T-cell (primary cell): Measurements from ENCODE around the gene MYCL. TPM values are rescaled to one million over a fixed set of nuclear protein-coding genes. Genes with fewer than 3 reads are reported as not detected.

Experiments
- ATAC-seq, 4 experiments: fragments of 200-7000 bp in 3 of 4; fragments of 150-1000 bp in 1 of 4; cut with Tn5 transposase; replicated peaks in 1 of 4; 1 replicate in 3 of 4; 2 replicates in 1 of 4; pipeline ENCODE4 v1.10.0; 2021; ENCODE audit warnings: moderate library complexity in 3 of 4, mild to moderate bottlenecking in 2 of 4, moderate number of reproducible peaks in 1 of 4
- CTCF ChIA-PET, 2 donors: fragments of 300-600 bp; sonication (Branson Sonifier 250); formaldehyde crosslinking; loops; one replicate each; lab custom pipeline; 2022; ENCODE audit warnings: antibody characterized with exemption in 2 of 2; lab: Charles Lee
- POLR2A ChIA-PET, 2 donors: fragments of 300-600 bp; sonication (Branson Sonifier 250); formaldehyde crosslinking; loops; one replicate each; lab custom pipeline; 2022; ENCODE audit warnings: antibody characterized with exemption in 2 of 2; lab: Charles Lee
- DNase-seq, 35 experiments: peaks; one replicate each; pipeline versions ENCODE4 v3.0.0 to v3.0.0-alpha.2; 2013 to 2023
- H3K27ac ChIP-seq: one replicate; pipeline ENCODE4 v1.5.1; 2013; ENCODE audit warnings: low read length
- H3K27me3 ChIP-seq, 2 experiments: replicated peaks in 1 of 2; 1 replicate in 1 of 2; 2 replicates in 1 of 2; pipeline versions ENCODE4 v1.6.1 to v1.7.0; 2013; ENCODE audit warnings: low read length in 1 of 2, mixed read lengths in 1 of 2; ENCODE audit not compliant: control insufficient read depth in 2 of 2, insufficient read depth in 2 of 2; ENCODE audit errors: extremely low read depth in 1 of 2
- H3K36me3 ChIP-seq, 2 donors: 1 replicate in 1 of 2; 2 replicates in 1 of 2; pipeline versions ENCODE4 v1.6.1 to v1.7.0; 2013; ENCODE audit warnings: low read length in 1 of 2; ENCODE audit not compliant: control insufficient read depth in 2 of 2, insufficient read depth in 1 of 2; ENCODE audit errors: extremely low read depth in 1 of 2
- H3K4me1 ChIP-seq, 2 experiments: 1 replicate in 1 of 2; 2 replicates in 1 of 2; pipeline versions ENCODE4 v1.6.1 to v1.7.0; 2013; ENCODE audit warnings: low read length in 2 of 2, mixed read lengths in 1 of 2; ENCODE audit not compliant: insufficient read depth in 2 of 2, control insufficient read depth in 1 of 2; ENCODE audit errors: extremely low read depth in 1 of 2
- H3K4me3 ChIP-seq, 2 donors: 1 replicate in 1 of 2; 2 replicates in 1 of 2; pipeline versions ENCODE4 v1.5.1 to v1.7.0; 2013; ENCODE audit warnings: mild to moderate bottlenecking in 2 of 2, low read length in 1 of 2, moderate library complexity in 1 of 2; ENCODE audit not compliant: control insufficient read depth in 1 of 2; ENCODE audit errors: extremely low read depth in 1 of 2
- H3K9me3 ChIP-seq: 2 replicates; pipeline ENCODE4 v1.7.0; 2013
- H3K27ac Mint-ChIP-seq, 2 donors: one replicate each; pipeline ENCODE4 v1.8.0; 2020 to 2021; ENCODE audit warnings: mild to moderate bottlenecking in 2 of 2, mixed read lengths in 2 of 2
- H3K27me3 Mint-ChIP-seq, 2 donors: one replicate each; pipeline ENCODE4 v1.8.0; 2021 to 2022; ENCODE audit warnings: mixed read lengths in 2 of 2
- H3K36me3 Mint-ChIP-seq: one replicate; pipeline ENCODE4 v1.8.0; 2021; ENCODE audit warnings: mixed read lengths
- H3K4me1 Mint-ChIP-seq, 3 donors: one replicate each; pipeline ENCODE4 v1.8.0; 2020 to 2022; ENCODE audit warnings: mixed read lengths in 3 of 3, mild to moderate bottlenecking in 1 of 3
- H3K4me3 Mint-ChIP-seq, 3 donors: one replicate each; pipeline ENCODE4 v1.8.0; 2020 to 2022; ENCODE audit warnings: mild to moderate bottlenecking in 3 of 3, mixed read lengths in 3 of 3, moderate library complexity in 3 of 3
- H3K9me3 Mint-ChIP-seq, 3 donors: one replicate each; pipeline ENCODE4 v1.8.0; 2020 to 2022; ENCODE audit warnings: mixed read lengths in 3 of 3
- WGBS: methylation state at CpG from one replicate; pipeline ENCODE4 v1.1.5; 2013; ENCODE audit warnings: missing lambda C conversion rate; ENCODE audit not compliant: insufficient coverage; 5-methylcytosine and 5-hydroxymethylcytosine counted together
- total RNA-seq, 35 experiments: library from RNA in 6 of 35; stranded (reverse) in 6 of 35; fragments of 120-200 nt in 1 of 35; gene quantifications; one replicate each; pipeline versions ENCODE4 v1.2.1 to v1.2.4 and lab custom pipeline; 2013 to 2026

The MYCL gene
- total RNA-seq, 5 donors from 2014 or later (not counting 1 experiment from before 2014, with no cell fraction given) = 0.13 to 0.38 (median 0.22) TPM

- CTCF ChIA-PET = interaction anchor here in 1 of 2 donors (0.7 kb wide), 1 partner anchor 142 kb away, joined by 3 read pairs; no protein-coding TSS in a partner anchor
- H3K27me3 Mint-ChIP-seq = peaks cover 0 to 6% of the 10 kb centered on the region in 2 donors
- H3K4me1 ChIP-seq = peaks cover 10 to 15% of the 10 kb centered on the region in 2 experiments
Measured at GRCh38 chr1:39885516-39885915, 16.2 kb downstream of the MYCL start.

GRCh38 chr1:39882152-39882551 is 19.6 kb downstream of the MYCL start:
- ChIA-PET CTCF (interaction anchor here (0.6 to 1.1 kb wide), 3 partner anchors 37 to 453 kb away, joined by 3 to 4 read pairs (median 4); no protein-coding TSS in a partner anchor), POLR2A (no interaction called here)
- no CpG with 5 or more reads among the region's 2 CpGs for WGBS
- H3K4me3 Mint-ChIP-seq = peak overlapping the region; percentile 94 to 95 (median 95)
- Histone ChIP-seq H3K27me3 (peaks cover 0 to 8% of the 10 kb centered on the region in 2 experiments), H3K4me1 (peaks cover 10 to 15% of the 10 kb centered on the region in 2 experiments), H3K9me3 (no peaks in the 10 kb centered on the region), H3K4me3 (peak overlapping the region in 1 of 2 donors; percentile 94), H3K36me3 (peaks cover 0 to 8% of the 10 kb centered on the region in 2 donors), H3K27ac (no peak overlapping the region)
- no peak overlapping the region for H3K27ac Mint-ChIP-seq
- H3K27me3 Mint-ChIP-seq = peaks cover 0 to 2% of the 10 kb centered on the region in 2 donors
- H3K4me1 Mint-ChIP-seq = peaks cover 47 to 49% (median 48%) of the 10 kb centered on the region in 3 donors
- DNase-seq (no peak), ATAC-seq (no peak)
- no peaks in the 10 kb centered on the region for H3K9me3 Mint-ChIP-seq
- H3K36me3 Mint-ChIP-seq = peaks cover 11% of the 10 kb centered on the region

More at GRCh38 chr1:39885516-39885915, 16.2 kb downstream of the MYCL start:
- H3K4me3 ChIP-seq = no peak overlapping the region
- no peaks in the 10 kb centered on the region for H3K36me3 ChIP-seq
- Mint-ChIP-seq H3K36me3 (peaks cover 3% of the 10 kb centered on the region), H3K27ac (no peak overlapping the region), H3K4me1 (peaks cover 22 to 24% (median 22%) of the 10 kb centered on the region in 3 donors), H3K9me3 (no peaks in the 10 kb centered on the region), H3K4me3 (no peak overlapping the region)
- WGBS = no CpG with 5 or more reads among the region's 5 CpGs
- H3K27me3 ChIP-seq = peaks cover 0 to 8% of the 10 kb centered on the region in 2 experiments
- DNase-seq (no peak), ATAC-seq (no peak)
- H3K27ac ChIP-seq = no peak overlapping the region
- POLR2A ChIA-PET = interaction anchor here in 1 of 2 donors (0.6 kb wide), 1 partner anchor 145 kb away, joined by 3 read pairs; no protein-coding TSS in a partner anchor
- no peaks in the 10 kb centered on the region for H3K9me3 ChIP-seq

- Mint-ChIP-seq H3K27me3 (no peaks in the 10 kb centered on the region), H3K9me3 (no peaks in the 10 kb centered on the region), H3K4me3 (no peak overlapping the region), H3K27ac (peak overlapping the region in 1 of 2 donors; percentile 11), H3K36me3 (peaks cover 23% of the 10 kb centered on the region), H3K4me1 (peaks cover 60 to 65% (median 61%) of the 10 kb centered on the region in 3 donors)
- DNase-seq (no peak), ATAC-seq (no peak)
- Histone ChIP-seq H3K36me3 (peaks cover 0 to 12% of the 10 kb centered on the region in 2 donors), H3K4me3 (no peak overlapping the region), H3K27me3 (no peaks in the 10 kb centered on the region), H3K9me3 (no peaks in the 10 kb centered on the region), H3K27ac (no peak overlapping the region), H3K4me1 (peaks cover 10 to 15% of the 10 kb centered on the region in 2 experiments)
- no CpG with 5 or more reads among the region's 2 CpGs for WGBS
- ChIA-PET POLR2A (no interaction called here), CTCF (no interaction called here)
Measured at GRCh38 chr1:39877980-39878956, 23.4 kb downstream of the MYCL start.

GRCh38 chr1:39877231-39877778 is 24.4 kb downstream of the MYCL start:
- Mint-ChIP-seq H3K9me3 (no peaks in the 10 kb centered on the region), H3K4me1 (peaks cover 57 to 66% (median 60%) of the 10 kb centered on the region in 3 donors), H3K27ac (no peak overlapping the region), H3K27me3 (no peaks in the 10 kb centered on the region), H3K4me3 (no peak overlapping the region), H3K36me3 (peaks cover 23% of the 10 kb centered on the region)
- DNase-seq = no peak
- Histone ChIP-seq H3K4me3 (no peak overlapping the region), H3K9me3 (no peaks in the 10 kb centered on the region), H3K4me1 (peaks cover 3 to 11% of the 10 kb centered on the region in 2 experiments), H3K36me3 (peaks cover 0 to 12% of the 10 kb centered on the region in 2 donors), H3K27ac (no peak overlapping the region), H3K27me3 (no peaks in the 10 kb centered on the region)
- POLR2A ChIA-PET = no interaction called here
- CTCF ChIA-PET = interaction anchor here (0.6 kb wide), 3 partner anchors 23 to 295 kb away, joined by 3 to 4 read pairs (median 4); no protein-coding TSS in a partner anchor
- 82% methylated on average over 3 of the region's 5 CpGs for WGBS
- ATAC-seq = no peak

- Mint-ChIP-seq H3K4me3 (no peak overlapping the region), H3K27me3 (no peaks in the 10 kb centered on the region), H3K36me3 (peaks cover 23% of the 10 kb centered on the region), H3K27ac (no peak overlapping the region), H3K9me3 (no peaks in the 10 kb centered on the region), H3K4me1 (peaks cover 53 to 59% (median 55%) of the 10 kb centered on the region in 3 donors)
- Histone ChIP-seq H3K4me1 (peaks cover 0 to 2% of the 10 kb centered on the region in 2 experiments), H3K27me3 (no peaks in the 10 kb centered on the region), H3K27ac (no peak overlapping the region), H3K9me3 (no peaks in the 10 kb centered on the region), H3K4me3 (no peak overlapping the region), H3K36me3 (peaks cover 0 to 12% of the 10 kb centered on the region in 2 donors)
- ChIA-PET CTCF (interaction anchor here in 1 of 2 donors (0.5 kb wide), 1 partner anchor 374 kb away, joined by 4 read pairs; no protein-coding TSS in a partner anchor), POLR2A (interaction anchor here in 1 of 2 donors (0.7 kb wide), 1 partner anchor 465 kb away, joined by 6 read pairs; no protein-coding TSS in a partner anchor)
- ATAC-seq (no peak), DNase-seq (no peak)
Measured at GRCh38 chr1:39876144-39876543, 25.6 kb downstream of the MYCL start.

GRCh38 chr1:39872698-39873097 is 29.0 kb downstream of the MYCL start:
- no peak overlapping the region for H3K4me3 Mint-ChIP-seq
- no peak overlapping the region for H3K4me3 ChIP-seq
- CTCF ChIA-PET = interaction anchor here in 1 of 2 donors (0.6 kb wide), 4 partner anchors 47 to 532 kb away, joined by 4 to 10 read pairs (median 6); no protein-coding TSS in a partner anchor
- H3K9me3 ChIP-seq = no peaks in the 10 kb centered on the region
- DNase-seq (no peak), ATAC-seq (no peak)
- H3K4me1 Mint-ChIP-seq = peaks cover 31 to 37% (median 36%) of the 10 kb centered on the region in 3 donors
- H3K27me3 ChIP-seq = no peaks in the 10 kb centered on the region
- H3K9me3 Mint-ChIP-seq = no peaks in the 10 kb centered on the region
- H3K4me1 ChIP-seq = peaks cover 0 to 2% of the 10 kb centered on the region in 2 experiments
- H3K27ac Mint-ChIP-seq = no peak overlapping the region
- no peak overlapping the region for H3K27ac ChIP-seq
- H3K27me3 Mint-ChIP-seq = no peaks in the 10 kb centered on the region
- POLR2A ChIA-PET = no interaction called here
- WGBS = no CpG with 5 or more reads among the region's 1 CpG
- H3K36me3 Mint-ChIP-seq = peaks cover 31% of the 10 kb centered on the region
- peaks cover 0 to 9% of the 10 kb centered on the region in 2 donors for H3K36me3 ChIP-seq
